Fibroblast of lung (primary cell): ENCODE measurements around the gene MAPKAP1.

ENCODE experiments used
- CTCF ChIP-seq, 2 donors: IDR thresholded peaks in 1 of 2; conservative IDR thresholded peaks in 1 of 2; 1 replicate in 1 of 2; 2 replicates in 1 of 2; pipeline ENCODE4 v1.5.1; 2011 to 2012; ENCODE audit warnings: low read length in 2 of 2, control low read depth in 1 of 2, inconsistent platforms in 1 of 2, low read depth in 1 of 2, mild to moderate bottlenecking in 1 of 2
- EZH2 ChIP-seq: IDR thresholded peaks from 2 replicates; pipeline ENCODE4 v1.5.1; 2012; ENCODE audit warnings: low read length, control low read depth, mild to moderate bottlenecking; ENCODE audit errors: missing control alignments

GRCh38 chr9:125515983-125516940 is 190.7 kb downstream of the MAPKAP1 start:
- no peak for TF ChIP-seq CTCF (conservative IDR thresholded peaks at IDR 0.05 in 1 of 2, IDR thresholded peaks at IDR 0.05 in 1 of 2; ENCODE audit: low read depth in 1 of 2, low read length in 2 of 2)
- TF ChIP-seq EZH2 = no peak
